Measurements from ENCODE around the gene ANKRD6. TPM values are rescaled to one million over a fixed set of nuclear protein-coding genes. Genes with fewer than 3 reads are reported as not detected.

The ANKRD6 gene
- total RNA-seq, 1 donor from 2014 or later: 5.5 TPM

DNA sequence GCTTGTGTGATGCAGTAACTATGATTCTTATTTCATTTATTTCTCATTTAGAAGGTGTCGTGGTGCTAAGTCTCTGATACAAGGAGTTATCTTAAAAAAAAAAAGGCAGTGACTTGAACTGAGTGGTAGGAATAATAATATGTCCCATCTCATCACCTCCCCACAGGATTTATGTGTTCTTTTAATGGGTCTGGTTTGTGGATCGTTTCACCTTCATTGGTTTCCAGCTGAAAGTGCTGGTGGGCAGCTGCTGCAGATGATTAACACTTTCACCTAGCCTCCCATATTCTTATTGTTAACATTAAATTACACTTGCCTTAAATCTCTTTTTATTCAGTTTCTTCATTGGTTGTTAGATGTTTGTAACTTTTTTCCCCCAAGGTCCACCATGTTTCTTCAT, 68.8 kb downstream of the ANKRD6 start:
- Mint-ChIP-seq H3K27me3 (ENCODE audit: unreplicated experiment) (no peaks in the 10 kb centered on the region), H3K9me3 (ENCODE audit: unreplicated experiment) (no peaks in the 10 kb centered on the region), H3K36me3 (ENCODE audit: unreplicated experiment) (no peaks in the 10 kb centered on the region), H3K4me1 (ENCODE audit: unreplicated experiment) (no peaks in the 10 kb centered on the region), H3K27ac (ENCODE audit: unreplicated experiment) (no peak overlapping the region), H3K4me3 (ENCODE audit: unreplicated experiment) (no peak overlapping the region)
- TF ChIP-seq CTCF (IDR thresholded peaks at IDR 0.05): no peak
- DNase-seq (ENCODE audit: extremely low spot score, unreplicated experiment): no peak

GRCh38 chr6:89503641-89504040, 70.7 kb downstream of the ANKRD6 start:
- Mint-ChIP-seq H3K36me3 (ENCODE audit: unreplicated experiment) (no peaks in the 10 kb centered on the region), H3K4me1 (ENCODE audit: unreplicated experiment) (no peaks in the 10 kb centered on the region), H3K27ac (ENCODE audit: unreplicated experiment) (no peak overlapping the region), H3K27me3 (ENCODE audit: unreplicated experiment) (no peaks in the 10 kb centered on the region), H3K4me3 (ENCODE audit: unreplicated experiment) (no peak overlapping the region), H3K9me3 (ENCODE audit: unreplicated experiment) (no peaks in the 10 kb centered on the region)
- DNase-seq (ENCODE audit: extremely low spot score, unreplicated experiment): no peak
- no peak for TF ChIP-seq CTCF (IDR thresholded peaks at IDR 0.05)

GRCh38 chr6:89505847-89506246, 72.9 kb downstream of the ANKRD6 start:
- Mint-ChIP-seq H3K27me3 (ENCODE audit: unreplicated experiment) (no peaks in the 10 kb centered on the region), H3K9me3 (ENCODE audit: unreplicated experiment) (no peaks in the 10 kb centered on the region), H3K4me1 (ENCODE audit: unreplicated experiment) (no peaks in the 10 kb centered on the region), H3K27ac (ENCODE audit: unreplicated experiment) (no peak overlapping the region), H3K4me3 (ENCODE audit: unreplicated experiment) (no peak overlapping the region), H3K36me3 (ENCODE audit: unreplicated experiment) (no peaks in the 10 kb centered on the region)
- no peak for TF ChIP-seq CTCF (IDR thresholded peaks at IDR 0.05)
- no peak for DNase-seq (ENCODE audit: extremely low spot score, unreplicated experiment)

- DNase-seq (ENCODE audit: extremely low spot score, unreplicated experiment): no peak
- Mint-ChIP-seq H3K27ac (ENCODE audit: unreplicated experiment) (no peak overlapping the region), H3K4me1 (ENCODE audit: unreplicated experiment) (no peaks in the 10 kb centered on the region), H3K27me3 (ENCODE audit: unreplicated experiment) (no peaks in the 10 kb centered on the region), H3K4me3 (ENCODE audit: unreplicated experiment) (no peak overlapping the region), H3K9me3 (ENCODE audit: unreplicated experiment) (no peaks in the 10 kb centered on the region), H3K36me3 (ENCODE audit: unreplicated experiment) (no peaks in the 10 kb centered on the region)
- no peak for TF ChIP-seq CTCF (IDR thresholded peaks at IDR 0.05)
These were observed 74.0 kb downstream of the ANKRD6 start for GRCh38 chr6:89506716-89507617.

DNA sequence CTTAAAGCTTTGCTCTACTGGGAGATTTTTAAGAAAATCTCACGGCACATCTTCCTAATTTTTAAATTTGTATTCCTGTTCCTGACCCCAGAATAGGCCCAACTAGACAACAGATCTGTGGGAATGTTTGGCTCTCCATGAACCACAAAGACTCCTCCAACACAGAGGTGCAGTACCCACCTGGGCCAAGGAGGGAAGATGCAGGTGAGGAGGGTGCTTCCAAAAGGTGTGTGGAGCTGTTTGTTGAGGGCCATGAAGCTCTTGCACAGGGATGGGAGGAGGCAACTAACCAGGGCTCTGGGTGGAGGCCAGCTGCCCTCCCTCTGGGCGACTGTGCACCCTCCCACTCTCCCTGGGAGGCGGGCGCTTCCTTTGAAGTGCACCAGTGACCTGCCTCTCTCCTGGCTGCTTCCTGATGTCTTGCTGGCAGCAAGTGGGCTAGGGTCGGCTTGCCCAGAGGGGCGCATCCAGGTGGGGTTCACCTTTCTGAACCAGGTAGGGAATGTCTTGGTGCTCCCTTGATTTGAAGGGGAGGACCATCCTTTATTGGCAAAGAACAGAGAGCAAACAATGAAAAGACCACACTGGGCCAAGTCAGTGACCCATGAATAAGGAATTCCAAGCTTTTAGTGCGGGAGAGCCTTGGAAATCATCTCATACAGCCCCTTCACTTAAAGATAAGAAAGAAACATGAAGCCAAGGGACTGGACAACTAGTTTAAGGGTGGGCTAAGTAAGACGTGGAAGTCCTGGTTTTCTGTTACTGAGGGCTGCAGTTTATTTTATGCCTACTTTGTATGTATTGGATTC, 76.0 kb downstream of the ANKRD6 start:
- H3K36me3 Mint-ChIP-seq (ENCODE audit: unreplicated experiment): no peaks in the 10 kb centered on the region
- no peak overlapping the region for H3K27ac Mint-ChIP-seq (ENCODE audit: unreplicated experiment)
- no peak for DNase-seq (ENCODE audit: extremely low spot score, unreplicated experiment)
- no peaks in the 10 kb centered on the region for H3K9me3 Mint-ChIP-seq (ENCODE audit: unreplicated experiment)
- H3K4me1 Mint-ChIP-seq (ENCODE audit: unreplicated experiment): no peaks in the 10 kb centered on the region
- TF ChIP-seq CTCF (IDR thresholded peaks at IDR 0.05): no peak
- H3K27me3 Mint-ChIP-seq (ENCODE audit: unreplicated experiment): no peaks in the 10 kb centered on the region
- no peak overlapping the region for H3K4me3 Mint-ChIP-seq (ENCODE audit: unreplicated experiment)
